PC-3 (cell line): Measurements from ENCODE around the gene BCAR3.

Experiments used
- CTCF ChIP-seq: fragments of 300-600 bp; sonication (generic); conservative IDR thresholded peaks from 2 replicates; pipeline ENCODE4 v1.5.1; 2017; ENCODE audit warnings: antibody characterized with exemption, low read depth, mild to moderate bottlenecking, low read length
- EZH2 ChIP-seq: fragments of 300-600 bp; sonication (generic); IDR thresholded peaks from one replicate; pipeline ENCODE4 v1.6.1; 2017; ENCODE audit warnings: antibody characterized with exemption, mild to moderate bottlenecking, low read length; ENCODE audit not compliant: unreplicated experiment
- EZH2phosphoT487 ChIP-seq: fragments of 300-600 bp; sonication (generic); IDR thresholded peaks from 2 replicates; pipeline ENCODE4 v1.6.1; 2018; ENCODE audit warnings: mild to moderate bottlenecking, antibody characterized with exemption, low read length, borderline replicate concordance

GRCh38 chr1:93546162-93546863 lies 135.3 kb downstream of the BCAR3 start:
- TF ChIP-seq CTCF, result no peak
- no peak for TF ChIP-seq EZH2phosphoT487
- no peak for TF ChIP-seq EZH2
